Pons (tissue), 1 donor: ENCODE results near the gene NHERF1.

Source experiments
- DNase-seq: peaks from one replicate; pipeline ENCODE4 v3.0.0-alpha.2; 2016; ENCODE audit warnings: low spot score

The NHERF1 gene

GRCh38 chr17:74732042-74732867 is 16.2 kb upstream of the NHERF1 start:
- no peak for DNase-seq

- no peak for DNase-seq
Observed at GRCh38 chr17:74733365-74734122, 14.9 kb upstream of the NHERF1 start.

- no peak for DNase-seq
Observed at GRCh38 chr17:74734256-74734655, 14.2 kb upstream of the NHERF1 start.

- no peak for DNase-seq
Observed at GRCh38 chr17:74736513-74737298, 11.7 kb upstream of the NHERF1 start, which contains the start of gene RAB37. Gene RAB37 (plus strand): TSS chr17:74737256. CDS start chr17:74737273, 17 bp downstream.

GRCh38 chr17:74737299-74738050 is 11.0 kb upstream of the NHERF1 start:
- no peak for DNase-seq

GRCh38 chr17:74738051-74738996 is 10.1 kb upstream of the NHERF1 start:
- no peak for DNase-seq

- DNase-seq = no peak
Observed at GRCh38 chr17:74739227-74739831, 9.1 kb upstream of the NHERF1 start.

- no peak for DNase-seq
Observed at GRCh38 chr17:74740173-74740572, 8.3 kb upstream of the NHERF1 start.

- no peak for DNase-seq
Observed at GRCh38 chr17:74740641-74741387, 7.6 kb upstream of the NHERF1 start.

GRCh38 chr17:74742153-74742515 is 6.3 kb upstream of the NHERF1 start:
- DNase-seq = no peak

- no peak for DNase-seq
Observed at GRCh38 chr17:74742978-74743545, 5.4 kb upstream of the NHERF1 start.

- no peak for DNase-seq
Observed at GRCh38 chr17:74743755-74744154, 4.7 kb upstream of the NHERF1 start.

GRCh38 chr17:74744349-74744713 is 4.1 kb upstream of the NHERF1 start:
- no peak for DNase-seq

- DNase-seq = peak; percentile 74
Observed at GRCh38 chr17:74744714-74745547, 3.5 kb upstream of the NHERF1 start.

- no peak for DNase-seq
Observed at GRCh38 chr17:74745548-74746177, 2.8 kb upstream of the NHERF1 start.

GRCh38 chr17:74746376-74746775 is 2.1 kb upstream of the NHERF1 start:
- no peak for DNase-seq

- DNase-seq = no peak
Observed at GRCh38 chr17:74746922-74747321, 1.5 kb upstream of the NHERF1 start.

- DNase-seq = no peak
Observed at GRCh38 chr17:74748279-74748528, 224 bp upstream of the NHERF1 start.
